DOHH2 (cell line): ENCODE data around the gene LHB.
A peak's percentile ranks its signal among the peaks of the same experiment; 100 is the strongest.

Source experiments
- H3F3A ChIP-seq: fragments of 200-600 bp; sonication (generic), shearing (Covaris generic); 2 replicates; pipeline ENCODE4 v1.6.0; 2016; ENCODE audit warnings: antibody characterized with exemption, mild to moderate bottlenecking; ENCODE audit not compliant: control insufficient read depth, insufficient read depth
- H3K27ac ChIP-seq: fragments of 200-600 bp; sonication (generic); 2 replicates; pipeline ENCODE4 v1.5.1; 2014; ENCODE audit warnings: low read depth, mild to moderate bottlenecking, low read length, moderate library complexity
- H3K27me3 ChIP-seq: fragments of 200-600 bp; sonication (generic); 2 replicates; pipeline ENCODE4 v1.6.1; 2014; ENCODE audit warnings: mild to moderate bottlenecking, low read length, mixed read lengths; ENCODE audit not compliant: control insufficient read depth
- H3K36me3 ChIP-seq: fragments of 200-600 bp; sonication (generic); 2 replicates; pipeline ENCODE4 v1.6.1; 2014; ENCODE audit warnings: mild to moderate bottlenecking, low read length, moderate library complexity, mixed read lengths; ENCODE audit not compliant: control insufficient read depth
- H3K4me1 ChIP-seq: fragments of 200-600 bp; sonication (generic); 2 replicates; pipeline ENCODE4 v1.6.1; 2014; ENCODE audit warnings: mild to moderate bottlenecking, low read length, mixed read lengths; ENCODE audit not compliant: control insufficient read depth
- H3K4me2 ChIP-seq: fragments of 200-600 bp; sonication (generic); 2 replicates; pipeline ENCODE4 v1.6.0; 2014; ENCODE audit warnings: mild to moderate bottlenecking, low read length, moderate library complexity
- H3K4me3 ChIP-seq: fragments of 200-600 bp; sonication (generic); 2 replicates; pipeline ENCODE4 v1.5.1; 2014; ENCODE audit warnings: mild to moderate bottlenecking, low read length, mixed read lengths
- H3K79me2 ChIP-seq: fragments of 200-600 bp; sonication (generic); 2 replicates; pipeline ENCODE4 v1.6.1; 2014; ENCODE audit warnings: mild to moderate bottlenecking, low read length, mixed read lengths; ENCODE audit not compliant: control insufficient read depth
- H3K9me2 ChIP-seq: fragments of 200-600 bp; sonication (generic); replicated peaks from 2 replicates; pipeline ENCODE4 v1.6.1; 2014; ENCODE audit warnings: mild to moderate bottlenecking, low read length, mixed read lengths; ENCODE audit not compliant: control insufficient read depth
- H3K9me3 ChIP-seq: fragments of 200-600 bp; sonication (generic); 2 replicates; pipeline ENCODE4 v1.6.1; 2014; ENCODE audit warnings: antibody characterized with exemption, low read length, mixed read lengths; ENCODE audit not compliant: control insufficient read depth, insufficient read depth
- H4K20me1 ChIP-seq: fragments of 200-600 bp; sonication (generic); 2 replicates; pipeline ENCODE4 v1.6.0; 2014; ENCODE audit warnings: low read depth, mild to moderate bottlenecking, antibody characterized with exemption, low read length, moderate library complexity; ENCODE audit not compliant: control insufficient read depth, insufficient read depth
- CTCF ChIP-seq: fragments of 200-600 bp; sonication (generic); IDR thresholded peaks from one replicate; pipeline ENCODE4 v1.5.1; 2014; ENCODE audit warnings: antibody characterized with exemption, mild to moderate bottlenecking, low read depth, low read length; ENCODE audit not compliant: poor library complexity, severe bottlenecking
- EZH2phosphoT487 ChIP-seq: fragments of 200-600 bp; sonication (generic); IDR thresholded peaks from 2 replicates; pipeline ENCODE4 v1.6.1; 2017; ENCODE audit warnings: borderline replicate concordance, mild to moderate bottlenecking, antibody characterized with exemption, low read length, moderate library complexity, mixed read lengths

LHB gene

GRCh38 chr19:49022116-49022515, 5.2 kb upstream of the LHB start:
- H3K36me3 ChIP-seq, result no peaks in the 10 kb centered on the region

GRCh38 chr19:49020931-49021895, 4.3 kb upstream of the LHB start:
- peak overlapping the region; percentile 62 for H3K4me2 ChIP-seq
- peaks cover 45% of the 10 kb centered on the region for H3K4me1 ChIP-seq
- peaks cover 14% of the 10 kb centered on the region for H3K27me3 ChIP-seq
- TF ChIP-seq EZH2phosphoT487 (no peak), CTCF (no peak)
- H3K36me3 ChIP-seq, result peaks cover 2% of the 10 kb centered on the region; the same call in 1 of the 2 replicates
- H3K27ac ChIP-seq, result no peak overlapping the region
- H3K4me3 ChIP-seq, result peak overlapping the region; percentile 39
- H3K9me2 ChIP-seq, result no peaks in the 10 kb centered on the region
- H3K9me3 ChIP-seq, result no peaks in the 10 kb centered on the region
- H4K20me1 ChIP-seq, result no peaks in the 10 kb centered on the region
- no peaks in the 10 kb centered on the region for H3K79me2 ChIP-seq
- H3F3A ChIP-seq, result peaks cover 3% of the 10 kb centered on the region; the same call in 1 of the 2 replicates

More at GRCh38 chr19:49022116-49022515, 5.2 kb upstream of the LHB start:
- H3K79me2 ChIP-seq, result no peaks in the 10 kb centered on the region
- no peaks in the 10 kb centered on the region for H3K9me3 ChIP-seq
- H3K27me3 ChIP-seq, result peaks cover 14% of the 10 kb centered on the region
- H3K9me2 ChIP-seq, result no peaks in the 10 kb centered on the region
- no peak overlapping the region for H3K27ac ChIP-seq
- H3K4me1 ChIP-seq, result peaks cover 45% of the 10 kb centered on the region
- H3F3A ChIP-seq, result peaks cover 3% of the 10 kb centered on the region; the same call in 1 of the 2 replicates
- TF ChIP-seq CTCF (no peak), EZH2phosphoT487 (no peak)
- no peaks in the 10 kb centered on the region for H4K20me1 ChIP-seq
- no peak overlapping the region for H3K4me2 ChIP-seq
- no peak overlapping the region for H3K4me3 ChIP-seq

GRCh38 chr19:49020342-49020741, 3.5 kb upstream of the LHB start:
- peaks cover 14% of the 10 kb centered on the region for H3K27me3 ChIP-seq
- no peak overlapping the region for H3K27ac ChIP-seq
- H3F3A ChIP-seq, result peaks cover 3% of the 10 kb centered on the region; the same call in 1 of the 2 replicates
- H3K36me3 ChIP-seq, result peaks cover 9% of the 10 kb centered on the region
- peak overlapping the region; percentile 39; the same call in 1 of the 2 replicates for H3K4me3 ChIP-seq
- peak overlapping the region; percentile 62 for H3K4me2 ChIP-seq
- TF ChIP-seq EZH2phosphoT487, result no peak
- TF ChIP-seq CTCF, result no peak
- H3K79me2 ChIP-seq, result no peaks in the 10 kb centered on the region
- H3K4me1 ChIP-seq, result peaks cover 45% of the 10 kb centered on the region
- no peaks in the 10 kb centered on the region for H3K9me2 ChIP-seq
- no peaks in the 10 kb centered on the region for H4K20me1 ChIP-seq
- H3K9me3 ChIP-seq, result no peaks in the 10 kb centered on the region
